Hepatocyte (in vitro differentiated cells): ENCODE results near the gene STIP1. TPM values are rescaled to one million over a fixed set of nuclear protein-coding genes. Genes with fewer than 3 reads are reported as not detected.
A peak's percentile ranks its signal among the peaks of the same experiment; 100 is the strongest.

Experiments used
- DNase-seq: peaks from one replicate; pipeline ENCODE4 v3.0.0-alpha.2; 2016; ENCODE audit warnings: low spot score
- H2AFZ ChIP-seq: fragments of 200-600 bp; sonication (generic); 2 replicates; pipeline ENCODE4 v1.6.0; 2016; ENCODE audit warnings: antibody characterized with exemption, mild to moderate bottlenecking
- H3K27ac ChIP-seq: fragments of 200-600 bp; sonication (generic); 2 replicates; pipeline ENCODE4 v1.5.1; 2016; ENCODE audit warnings: mild to moderate bottlenecking
- H3K27me3 ChIP-seq: fragments of 200-600 bp; sonication (generic); 2 replicates; pipeline ENCODE4 v1.6.1; 2016
- H3K36me3 ChIP-seq: fragments of 200-600 bp; sonication (generic); replicated peaks from 2 replicates; pipeline ENCODE4 v1.5.1; 2016; ENCODE audit warnings: low read depth; ENCODE audit not compliant: insufficient read depth
- H3K4me1 ChIP-seq: fragments of 200-600 bp; sonication (generic); 2 replicates; pipeline ENCODE4 v1.5.1; 2016; ENCODE audit warnings: mild to moderate bottlenecking, moderate library complexity; ENCODE audit not compliant: insufficient read depth
- H3K4me2 ChIP-seq: fragments of 200-600 bp; sonication (generic); 2 replicates; pipeline ENCODE4 v1.6.0; 2016
- H3K4me3 ChIP-seq: fragments of 200-600 bp; sonication (generic); 2 replicates; pipeline ENCODE4 v1.5.1; 2016; ENCODE audit warnings: mild to moderate bottlenecking
- H3K79me2 ChIP-seq: fragments of 200-600 bp; sonication (generic); 2 replicates; pipeline ENCODE4 v1.6.0; 2017; ENCODE audit warnings: mild to moderate bottlenecking
- H3K9me2 ChIP-seq: fragments of 200-600 bp; sonication (generic); replicated peaks from 2 replicates; pipeline ENCODE4 v1.6.0; 2017; ENCODE audit warnings: mild to moderate bottlenecking; ENCODE audit not compliant: insufficient read depth
- H3K9me3 ChIP-seq: fragments of 200-600 bp; sonication (generic); 2 replicates; pipeline ENCODE4 v1.5.1; 2016; ENCODE audit warnings: low read depth, mild to moderate bottlenecking
- H4K20me1 ChIP-seq: fragments of 200-600 bp; sonication (generic); 2 replicates; pipeline ENCODE4 v1.6.0; 2016; ENCODE audit warnings: mild to moderate bottlenecking; ENCODE audit not compliant: insufficient read depth, poor library complexity, severe bottlenecking
- CTCF ChIP-seq: fragments of 200-600 bp; sonication (generic); IDR thresholded peaks from 2 replicates; pipeline ENCODE4 v1.5.1; 2016; ENCODE audit warnings: antibody characterized with exemption, mild to moderate bottlenecking; ENCODE audit not compliant: poor library complexity
- EZH2 ChIP-seq: fragments of 200-600 bp; sonication (generic); IDR thresholded peaks from 2 replicates; pipeline ENCODE4 v1.6.1; 2016; ENCODE audit warnings: antibody characterized with exemption, mild to moderate bottlenecking, borderline replicate concordance
- EZH2phosphoT487 ChIP-seq: fragments of 200-600 bp; sonication (generic); IDR thresholded peaks from one replicate; pipeline ENCODE4 v1.6.1; 2018; ENCODE audit warnings: antibody characterized with exemption, mild to moderate bottlenecking, low read depth, moderate library complexity; ENCODE audit not compliant: unreplicated experiment, severe bottlenecking
- WGBS: methylation state at CpG from one replicate; pipeline ENCODE4 v1.1.6; 2016; ENCODE audit warnings: low lambda C conversion rate; ENCODE audit errors: missing lambda C conversion rate; 5-methylcytosine and 5-hydroxymethylcytosine counted together
- polyA plus RNA-seq: library from polyadenylated mRNA; unstranded; fragments of >200 nt; fragmentation: Nextera tagmentation; extraction: Ambion mirVana; gene quantifications from 2 replicates; pipeline ENCODE4 v1.2.1, GENCODE V29; 2016
- total RNA-seq: library from RNA; depleted of rRNA; stranded (reverse); fragments of >200 nt; gene quantifications from 2 replicates; pipeline ENCODE4 v1.2.3, GENCODE V29; 2014

Gene STIP1
- total and polyA plus RNA-seq, 2 experiments from 2014 or later, result 113 to 131 TPM

DNA sequence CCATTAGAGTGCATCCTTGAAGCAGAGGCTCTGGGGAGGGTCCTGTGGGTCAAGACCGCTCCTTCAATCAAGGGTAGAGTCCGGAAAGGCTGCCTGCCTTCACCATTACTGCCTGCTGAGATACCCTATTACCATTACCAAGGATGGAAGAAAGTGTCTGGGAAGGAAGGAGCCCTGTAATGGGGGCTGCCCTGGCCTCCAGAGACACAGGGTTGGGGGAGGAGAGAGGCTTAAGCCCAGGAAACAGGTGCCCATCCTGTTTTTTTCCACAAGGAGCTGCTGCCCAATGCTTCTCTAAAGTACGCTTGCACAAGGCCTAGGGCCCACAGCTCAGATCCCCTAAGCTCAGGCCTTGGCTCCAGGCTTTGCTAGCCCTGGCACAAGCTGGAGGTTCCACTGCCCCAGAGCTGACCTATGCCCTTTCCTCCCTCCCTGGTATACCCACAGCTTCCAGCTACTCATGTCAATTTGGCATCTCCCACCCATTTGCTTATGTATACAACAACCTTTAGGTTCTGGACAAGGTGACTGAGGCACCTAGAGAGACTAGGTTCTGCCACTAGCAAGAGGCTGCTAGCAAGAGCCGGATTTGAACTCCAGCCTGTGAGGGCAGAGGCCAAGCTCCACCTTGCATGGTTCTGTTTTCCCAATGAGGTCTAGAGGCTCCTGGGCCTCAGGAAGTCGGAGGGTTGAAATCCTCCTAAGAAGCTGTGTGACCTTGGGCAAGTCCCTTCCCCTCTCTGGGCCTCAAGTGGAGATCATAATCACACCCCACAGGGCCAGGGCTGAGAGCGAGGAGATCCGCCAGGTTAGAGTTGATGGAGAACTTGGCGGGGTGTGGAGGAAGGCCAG is 63.8 kb downstream of the STIP1 start:
- TF ChIP-seq EZH2phosphoT487, result no peak
- TF ChIP-seq CTCF, result no peak
- no peak for TF ChIP-seq EZH2
- Histone ChIP-seq H4K20me1 (peaks cover 5% of the 10 kb centered on the region), H3K36me3 (no peaks in the 10 kb centered on the region), H3K27me3 (no peaks in the 10 kb centered on the region), H3K79me2 (peaks cover 32% of the 10 kb centered on the region), H3K9me2 (no peaks in the 10 kb centered on the region), H3K4me1 (peaks cover 21% of the 10 kb centered on the region), H3K4me2 (no peak overlapping the region), H3K27ac (no peak overlapping the region), H3K9me3 (no peaks in the 10 kb centered on the region), H2AFZ (no peak overlapping the region), H3K4me3 (no peak overlapping the region)
- 89% methylated on average over 8 of the region's 8 CpGs for WGBS
- no peak for DNase-seq

- peaks cover 24% of the 10 kb centered on the region for H3K79me2 ChIP-seq
- no peak for TF ChIP-seq EZH2
- no peak for TF ChIP-seq CTCF
- TF ChIP-seq EZH2phosphoT487, result no peak
- peaks cover 21% of the 10 kb centered on the region for H3K4me1 ChIP-seq
- no peaks in the 10 kb centered on the region for H3K9me2 ChIP-seq
- 30% methylated on average over 9 of the region's 13 CpGs for WGBS
- H4K20me1 ChIP-seq, result peaks cover 5% of the 10 kb centered on the region
- H3K9me3 ChIP-seq, result no peaks in the 10 kb centered on the region
- H3K4me3 ChIP-seq, result peak overlapping the region; percentile 65
- peak; percentile 58 for DNase-seq
- peak overlapping the region; percentile 69 for H2AFZ ChIP-seq
- no peak overlapping the region for H3K27ac ChIP-seq
- H3K4me2 ChIP-seq, result peak overlapping the region; percentile 97
- H3K36me3 ChIP-seq, result no peaks in the 10 kb centered on the region
- H3K27me3 ChIP-seq, result no peaks in the 10 kb centered on the region
Measured at GRCh38 chr11:64250415-64251015, 64.5 kb downstream of the STIP1 start.

GRCh38 chr11:64251016-64251752 is 65.2 kb downstream of the STIP1 start, which contains the start of gene PLCB3:
PLCB3 (plus strand) TSS chr11:64251530; CDS start chr11:64251650, 120 bp downstream.
- WGBS, result no CpG with 5 or more reads among the region's 75 CpGs
- Histone ChIP-seq H3K9me3 (no peaks in the 10 kb centered on the region), H3K9me2 (no peaks in the 10 kb centered on the region), H3K4me2 (peak within 1 kb of the TSS; percentile 99), H3K27ac (peak within 1 kb of the TSS; percentile 69), H3K36me3 (no peaks in the 10 kb centered on the region), H4K20me1 (peaks cover 5% of the 10 kb centered on the region), H2AFZ (peak within 1 kb of the TSS; percentile 74), H3K4me3 (peak within 1 kb of the TSS; percentile 82), H3K79me2 (peaks cover 18% of the 10 kb centered on the region), H3K4me1 (peaks cover 21% of the 10 kb centered on the region), H3K27me3 (no peaks in the 10 kb centered on the region)
- peak; percentile 81 for TF ChIP-seq CTCF
- TF ChIP-seq EZH2phosphoT487, result no peak
- peak; percentile 87 for DNase-seq
